Suprapubic skin (tissue), 4 donors: ENCODE measurements around the gene SERTM1. TPM values are rescaled to one million over a fixed set of nuclear protein-coding genes. Genes with fewer than 3 reads are reported as not detected.

Experiments used
- DNase-seq, 2 donors: peaks; one replicate each; pipeline ENCODE4 v3.0.0-alpha.2; 2019; ENCODE audit warnings: low spot score in 2 of 2
- H3K27ac ChIP-seq: fragments of 200-600 bp; sonication (generic); one replicate; pipeline ENCODE4 v1.5.1; 2019
- H3K27me3 ChIP-seq: fragments of 200-600 bp; sonication (generic); one replicate; pipeline ENCODE4 v1.5.1; 2019
- H3K36me3 ChIP-seq: fragments of 200-600 bp; sonication (generic); one replicate; pipeline ENCODE4 v1.5.1; 2019
- H3K4me1 ChIP-seq: fragments of 200-600 bp; sonication (generic); one replicate; pipeline ENCODE4 v1.5.1; 2019
- H3K4me3 ChIP-seq: fragments of 200-600 bp; sonication (generic); one replicate; pipeline ENCODE4 v1.5.1; 2019; ENCODE audit warnings: mild to moderate bottlenecking
- H3K9me3 ChIP-seq: fragments of 200-600 bp; sonication (generic); one replicate; pipeline ENCODE4 v1.5.1; 2019
- EP300 ChIP-seq: sonication (generic); formaldehyde crosslinking; IDR thresholded peaks from one replicate; pipeline ENCODE4 v1.6.1; 2017; ENCODE audit warnings: antibody characterized with exemption
- POLR2A ChIP-seq, 2 donors: fragments of 450-650 bp; IDR thresholded peaks; one replicate each; pipeline ENCODE4 v1.6.1; 2017; ENCODE audit warnings: antibody characterized with exemption in 2 of 2, mild to moderate bottlenecking in 2 of 2, moderate library complexity in 2 of 2
- POLR2AphosphoS5 ChIP-seq, 3 donors: sonication (generic); formaldehyde crosslinking; IDR thresholded peaks; one replicate each; pipeline ENCODE4 v1.6.1; 2017; ENCODE audit warnings: antibody characterized with exemption in 3 of 3
- WGBS: methylation state at CpG from one replicate; pipeline ENCODE4 v1.1.5; 2018; 5-methylcytosine and 5-hydroxymethylcytosine counted together
- total RNA-seq, 4 donors: library from RNA; depleted of rRNA; stranded (reverse); fragments of >200 nt; gene quantifications; one replicate each; pipeline ENCODE4 v1.1.0, GENCODE V29; 2016
- TF ChIP-seq, protein P1 (sequence below), 2 donors: fragments of 200-600 bp in 1 of 2; fragments of 450-650 bp in 1 of 2; sonication (generic) in 1 of 2; IDR thresholded peaks; one replicate each; pipeline ENCODE4 v1.5.1; 2016 to 2019; ENCODE audit warnings: antibody characterized with exemption in 2 of 2, mild to moderate bottlenecking in 1 of 2, moderate library complexity in 1 of 2

Gene SERTM1
- total RNA-seq, 4 donors from 2014 or later, result not detected

DNA sequence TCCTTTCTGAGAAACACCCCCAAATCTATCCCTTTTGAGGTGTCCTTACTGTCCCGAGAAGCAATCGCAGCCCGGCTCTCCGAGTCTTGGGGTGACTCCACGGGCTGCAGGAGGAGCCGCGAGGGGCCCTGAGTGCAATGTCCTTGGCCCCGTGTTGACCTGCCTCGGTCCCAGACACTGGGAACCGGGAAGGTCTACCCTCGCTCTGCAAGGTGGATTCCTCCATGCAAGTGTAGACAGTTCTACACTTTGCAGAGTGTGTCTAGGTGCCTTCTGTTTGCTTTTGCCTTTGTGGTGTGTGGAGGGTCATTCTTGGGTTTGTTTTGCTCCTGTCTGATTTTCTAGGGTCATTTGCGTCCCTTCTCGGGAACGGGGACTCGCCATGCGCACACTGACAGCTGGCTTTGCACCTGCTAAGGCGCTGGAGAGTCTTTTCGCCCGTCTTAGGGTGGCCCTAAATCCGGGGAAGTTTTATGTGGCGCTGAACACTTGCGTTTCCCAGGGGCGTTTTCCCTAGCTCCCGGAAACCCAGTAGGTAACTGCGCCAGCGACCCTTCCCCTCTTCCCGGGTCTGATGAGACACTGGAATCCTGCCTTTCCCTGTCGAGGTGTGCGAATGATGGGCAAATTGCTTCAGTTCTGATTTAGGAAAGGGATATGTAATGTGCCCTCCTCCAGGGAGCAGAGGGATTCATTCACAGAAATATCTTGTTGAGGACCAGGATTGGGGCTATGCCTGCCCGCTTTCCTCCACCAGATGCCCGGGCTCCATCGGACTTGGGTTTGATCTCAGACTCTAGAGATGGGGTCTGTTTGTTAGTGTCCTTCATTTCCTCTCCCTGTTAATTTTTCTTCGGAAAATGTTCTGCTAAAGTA, 755 bp downstream of the SERTM1 start:
- DNase-seq, result peak in 1 of 2 donors; percentile 66
- TF ChIP-seq, protein P1, sequence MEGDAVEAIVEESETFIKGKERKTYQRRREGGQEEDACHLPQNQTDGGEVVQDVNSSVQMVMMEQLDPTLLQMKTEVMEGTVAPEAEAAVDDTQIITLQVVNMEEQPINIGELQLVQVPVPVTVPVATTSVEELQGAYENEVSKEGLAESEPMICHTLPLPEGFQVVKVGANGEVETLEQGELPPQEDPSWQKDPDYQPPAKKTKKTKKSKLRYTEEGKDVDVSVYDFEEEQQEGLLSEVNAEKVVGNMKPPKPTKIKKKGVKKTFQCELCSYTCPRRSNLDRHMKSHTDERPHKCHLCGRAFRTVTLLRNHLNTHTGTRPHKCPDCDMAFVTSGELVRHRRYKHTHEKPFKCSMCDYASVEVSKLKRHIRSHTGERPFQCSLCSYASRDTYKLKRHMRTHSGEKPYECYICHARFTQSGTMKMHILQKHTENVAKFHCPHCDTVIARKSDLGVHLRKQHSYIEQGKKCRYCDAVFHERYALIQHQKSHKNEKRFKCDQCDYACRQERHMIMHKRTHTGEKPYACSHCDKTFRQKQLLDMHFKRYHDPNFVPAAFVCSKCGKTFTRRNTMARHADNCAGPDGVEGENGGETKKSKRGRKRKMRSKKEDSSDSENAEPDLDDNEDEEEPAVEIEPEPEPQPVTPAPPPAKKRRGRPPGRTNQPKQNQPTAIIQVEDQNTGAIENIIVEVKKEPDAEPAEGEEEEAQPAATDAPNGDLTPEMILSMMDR (IDR thresholded peaks at IDR 0.05), result no peak
- TF ChIP-seq POLR2A (IDR thresholded peaks at IDR 0.05), result no peak
- no peak for TF ChIP-seq EP300
- no peak for TF ChIP-seq POLR2AphosphoS5 (IDR thresholded peaks at IDR 0.05)
- H3K4me3 ChIP-seq, result peak overlapping the region; percentile 40
- WGBS, result 13% methylated on average over 29 of the region's 33 CpGs
- peaks cover 11% of the 10 kb centered on the region for H3K4me1 ChIP-seq
- H3K27ac ChIP-seq, result no peak overlapping the region
- H3K27me3 ChIP-seq, result peaks cover 37% of the 10 kb centered on the region
- no peaks in the 10 kb centered on the region for H3K9me3 ChIP-seq
- no peaks in the 10 kb centered on the region for H3K36me3 ChIP-seq

DNA sequence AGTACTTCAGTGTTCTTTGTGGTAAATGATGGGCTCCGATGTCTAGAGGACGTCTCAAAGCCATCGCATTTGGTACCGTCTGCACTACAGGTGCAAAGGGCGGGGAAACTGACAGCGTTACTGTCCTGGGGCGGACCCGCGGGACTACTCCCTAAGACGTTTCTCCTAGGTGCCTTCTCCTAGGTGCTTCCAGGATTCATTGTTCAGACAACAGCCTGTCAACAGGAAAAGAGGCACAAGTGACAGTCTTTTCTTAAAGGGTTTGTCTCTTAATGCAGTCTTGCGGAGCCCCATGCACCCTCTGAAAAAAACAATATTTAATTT, 1.4 kb downstream of the SERTM1 start:
- Histone ChIP-seq H3K27ac (no peak overlapping the region), H3K36me3 (no peaks in the 10 kb centered on the region), H3K4me3 (peak overlapping the region; percentile 40), H3K4me1 (peaks cover 11% of the 10 kb centered on the region), H3K27me3 (peaks cover 37% of the 10 kb centered on the region), H3K9me3 (no peaks in the 10 kb centered on the region)
- TF ChIP-seq POLR2A (IDR thresholded peaks at IDR 0.05) (no peak), EP300 (no peak), POLR2AphosphoS5 (IDR thresholded peaks at IDR 0.05) (no peak)
- TF ChIP-seq, protein P1 (IDR thresholded peaks at IDR 0.05), result no peak
- 45% methylated on average over 3 of the region's 11 CpGs for WGBS
- DNase-seq, result no peak

DNA sequence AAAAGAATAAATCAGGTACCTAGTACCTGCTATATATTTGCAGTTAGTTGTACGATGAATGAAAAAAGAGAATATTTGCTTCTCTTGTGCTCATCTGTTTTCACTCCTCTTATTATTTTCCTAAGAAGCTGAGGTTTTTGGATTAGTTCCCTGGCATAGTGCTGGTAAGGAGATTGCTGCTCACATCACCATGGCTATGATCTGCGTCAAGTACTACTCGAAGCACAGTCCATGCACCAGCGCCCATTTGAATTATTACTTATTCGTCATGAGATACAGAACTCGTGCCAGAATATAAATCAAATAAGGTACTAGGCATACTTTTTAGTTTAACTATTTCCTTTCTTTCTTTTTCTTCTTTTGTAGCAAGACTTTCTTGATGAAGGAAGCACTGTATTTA, 7.1 kb downstream of the SERTM1 start:
- TF ChIP-seq EP300, result no peak
- no peak for TF ChIP-seq POLR2AphosphoS5 (IDR thresholded peaks at IDR 0.05)
- TF ChIP-seq, protein P1 (IDR thresholded peaks at IDR 0.05), result no peak
- no peak for TF ChIP-seq POLR2A (IDR thresholded peaks at IDR 0.05)
- Histone ChIP-seq H3K27ac (no peak overlapping the region), H3K9me3 (no peaks in the 10 kb centered on the region), H3K27me3 (no peaks in the 10 kb centered on the region), H3K4me1 (no peaks in the 10 kb centered on the region), H3K36me3 (no peaks in the 10 kb centered on the region), H3K4me3 (no peak overlapping the region)
- 23% methylated on average over 6 of the region's 6 CpGs for WGBS
- DNase-seq, result no peak

DNA sequence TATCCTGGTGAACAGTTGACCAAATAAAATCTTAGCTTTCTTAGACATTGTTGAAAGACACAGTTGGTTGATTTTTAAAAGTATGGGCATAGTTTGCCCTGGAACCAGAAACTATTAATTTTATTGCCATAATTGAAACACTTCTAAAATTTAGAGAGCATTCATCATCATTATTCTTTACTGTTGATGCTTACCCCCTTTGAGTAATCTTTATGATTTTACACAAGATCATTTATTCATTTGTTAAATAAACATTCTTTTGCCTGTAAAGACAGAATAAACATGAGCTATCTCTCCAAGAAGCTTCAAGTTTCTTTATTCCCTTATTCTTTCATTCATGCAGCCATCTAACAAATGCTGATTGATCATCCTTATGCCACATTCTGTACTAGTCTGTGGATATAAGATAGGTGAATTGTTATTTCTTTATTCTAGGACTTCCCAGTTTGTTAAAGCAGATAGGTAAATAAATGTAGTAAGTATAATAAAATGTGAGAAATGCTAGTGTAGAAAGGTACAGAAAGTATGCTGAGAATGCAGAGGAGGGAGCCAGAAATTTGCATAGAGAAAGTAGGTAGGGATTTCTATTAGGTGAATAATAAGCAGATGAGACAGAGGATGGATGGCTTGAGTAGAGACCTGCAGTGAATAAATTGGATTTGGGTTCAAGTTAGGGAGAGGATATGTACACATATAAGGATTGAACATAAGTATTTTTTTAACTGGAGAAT, 8.2 kb downstream of the SERTM1 start:
- Histone ChIP-seq H3K36me3 (no peaks in the 10 kb centered on the region), H3K4me3 (no peak overlapping the region), H3K4me1 (no peaks in the 10 kb centered on the region), H3K27ac (no peak overlapping the region), H3K27me3 (no peaks in the 10 kb centered on the region), H3K9me3 (no peaks in the 10 kb centered on the region)
- no peak for DNase-seq
- no peak for TF ChIP-seq POLR2A (IDR thresholded peaks at IDR 0.05)
- TF ChIP-seq POLR2AphosphoS5 (IDR thresholded peaks at IDR 0.05), result no peak
- TF ChIP-seq EP300, result no peak
- TF ChIP-seq, protein P1 (IDR thresholded peaks at IDR 0.05), result no peak

DNA sequence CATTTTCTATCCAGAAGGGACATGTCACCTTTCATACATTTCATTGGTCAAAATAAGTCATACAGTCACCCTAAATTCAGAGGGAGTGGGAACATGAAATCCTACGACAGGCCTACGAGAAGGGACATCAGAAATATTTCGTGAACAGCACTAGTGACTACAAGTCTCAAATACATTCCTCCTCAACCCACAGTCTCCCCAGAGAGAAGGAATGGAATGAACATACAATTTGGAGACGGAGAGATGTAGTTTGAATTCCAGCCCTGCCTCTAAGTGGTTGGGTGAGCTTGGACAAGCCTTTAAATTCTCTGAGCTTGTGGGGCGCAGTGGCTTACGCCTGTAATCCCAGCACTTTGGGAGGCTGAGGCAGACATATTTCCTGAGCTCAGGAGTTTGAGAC, 9.9 kb downstream of the SERTM1 start:
- Histone ChIP-seq H3K4me3 (no peak overlapping the region), H3K4me1 (no peaks in the 10 kb centered on the region), H3K27ac (no peak overlapping the region), H3K27me3 (no peaks in the 10 kb centered on the region), H3K36me3 (no peaks in the 10 kb centered on the region), H3K9me3 (no peaks in the 10 kb centered on the region)
- DNase-seq, result no peak
- no peak for TF ChIP-seq EP300
- TF ChIP-seq, protein P1 (IDR thresholded peaks at IDR 0.05), result no peak
- TF ChIP-seq POLR2AphosphoS5 (IDR thresholded peaks at IDR 0.05), result no peak
- no peak for TF ChIP-seq POLR2A (IDR thresholded peaks at IDR 0.05)
- WGBS, result 86% methylated on average over 6 of the region's 6 CpGs
